HG03378 (cell line): ENCODE measurements around the gene CRCP.
"Not testable (repeated sequence)": the region's sequence is repeated elsewhere in the genome, so short reads cannot be mapped to it uniquely, and the experiment has no call there.

Source experiments
- ATAC-seq: cut with Tn5 transposase; IDR thresholded peaks from one replicate; pipeline ENCODE4 v1.9.1; 2021; ENCODE audit warnings: mild to moderate bottlenecking, moderate library complexity; ENCODE audit not compliant: unreplicated experiment

The CRCP gene

GRCh38 chr7:66105263-66105748 lies 9.3 kb upstream of the CRCP start:
- no peak for ATAC-seq

- not testable (repeated sequence) for ATAC-seq
Observed at GRCh38 chr7:66108410-66108809, 6.2 kb upstream of the CRCP start.

GRCh38 chr7:66110856-66111255 lies 3.8 kb upstream of the CRCP start:
- ATAC-seq, result no peak

- not testable (repeated sequence) for ATAC-seq
Observed at GRCh38 chr7:66116680-66117420, 2.2 kb downstream of the CRCP start.

- ATAC-seq, result no peak
Observed at GRCh38 chr7:66118603-66119002, 4.0 kb downstream of the CRCP start.

- no peak for ATAC-seq
Observed at GRCh38 chr7:66119245-66119850, 4.7 kb downstream of the CRCP start.

- no peak for ATAC-seq
Observed at GRCh38 chr7:66123175-66123528, 8.5 kb downstream of the CRCP start.

GRCh38 chr7:66124569-66124861 lies 9.9 kb downstream of the CRCP start:
- ATAC-seq, result not testable (repeated sequence)

- no peak for ATAC-seq
Observed at GRCh38 chr7:66125052-66125694, 10.5 kb downstream of the CRCP start.

GRCh38 chr7:66125781-66126352 lies 11.2 kb downstream of the CRCP start:
- not testable (repeated sequence) for ATAC-seq

- not testable (repeated sequence) for ATAC-seq
Observed at GRCh38 chr7:66127172-66127571, 12.5 kb downstream of the CRCP start.

GRCh38 chr7:66138994-66139752 lies 24.5 kb downstream of the CRCP start:
- no peak for ATAC-seq

GRCh38 chr7:66140924-66141323 lies 26.3 kb downstream of the CRCP start:
- ATAC-seq, result no peak

GRCh38 chr7:66142334-66142733 lies 27.7 kb downstream of the CRCP start:
- ATAC-seq, result no peak

GRCh38 chr7:66142996-66143395 lies 28.3 kb downstream of the CRCP start:
- ATAC-seq, result no peak

- ATAC-seq, result no peak
Observed at GRCh38 chr7:66143876-66144332, 29.3 kb downstream of the CRCP start.

- no peak for ATAC-seq
Observed at GRCh38 chr7:66145400-66146104, 30.9 kb downstream of the CRCP start.

GRCh38 chr7:66146701-66147100 lies 32.1 kb downstream of the CRCP start:
- no peak for ATAC-seq

GRCh38 chr7:66147657-66148056 lies 33.0 kb downstream of the CRCP start:
- not testable (repeated sequence) for ATAC-seq

GRCh38 chr7:66150471-66150870 lies 35.8 kb downstream of the CRCP start:
- no peak for ATAC-seq
